Coronary artery (tissue), 2 donors: ENCODE measurements around the gene PRR5L.

Experiments
- DNase-seq: peaks from one replicate; pipeline ENCODE4 v3.0.0-alpha.2; 2017; ENCODE audit warnings: low spot score
- H3K27ac ChIP-seq, 2 donors: fragments of 200-600 bp; sonication (generic); one replicate each; pipeline ENCODE4 v1.5.1; 2016 to 2019
- H3K4me3 ChIP-seq: fragments of 200-600 bp; sonication (generic); 2 replicates; pipeline ENCODE4 v1.5.1; 2016; ENCODE audit warnings: mild to moderate bottlenecking, moderate library complexity
- CTCF ChIP-seq: fragments of 200-600 bp; sonication (generic); IDR thresholded peaks from one replicate; pipeline ENCODE4 v1.5.1; 2019; ENCODE audit warnings: antibody characterized with exemption

PRR5L gene

DNA sequence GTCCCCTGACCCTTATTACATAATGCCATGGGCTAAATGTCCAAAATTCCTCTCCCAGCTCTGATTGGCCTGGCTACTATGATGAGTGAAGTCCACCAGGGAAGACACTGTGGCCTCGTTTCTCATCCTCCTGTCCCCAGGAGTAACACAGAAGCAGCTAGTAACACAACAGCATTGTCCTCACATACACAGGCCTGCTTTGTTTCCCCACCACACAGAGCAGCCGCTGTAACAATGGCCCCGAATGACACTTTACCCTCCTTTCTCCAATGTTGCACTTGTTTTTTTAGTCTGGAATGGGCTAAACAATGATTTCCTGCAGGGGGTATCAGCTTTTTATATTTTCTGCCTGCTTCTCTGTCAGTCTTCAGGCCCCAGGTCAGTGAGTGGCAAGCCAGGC is at the start of gene PRR5L:
TSS of gene PRR5L (plus strand) at position 363 of the 400 bp plus-strand sequence. CDS start 104,834 bp downstream, outside the sequence.
- H3K27ac ChIP-seq: no peak within 1 kb of the TSS
- DNase-seq: no peak
- no peak for TF ChIP-seq CTCF
- H3K4me3 ChIP-seq: no peak within 1 kb of the TSS

- no peak for DNase-seq
- TF ChIP-seq CTCF: no peak
- H3K27ac ChIP-seq: no peak overlapping the region
- H3K4me3 ChIP-seq: no peak overlapping the region
Measured at GRCh38 chr11:36247493-36247892, 48.6 kb upstream of the PRR5L start.

- Histone ChIP-seq H3K27ac (no peak overlapping the region), H3K4me3 (no peak overlapping the region)
- no peak for TF ChIP-seq CTCF
- no peak for DNase-seq
Measured at GRCh38 chr11:36248436-36248835, 47.7 kb upstream of the PRR5L start.

- no peak for DNase-seq
- Histone ChIP-seq H3K27ac (no peak overlapping the region), H3K4me3 (no peak overlapping the region)
- TF ChIP-seq CTCF: no peak
Measured at GRCh38 chr11:36249246-36249645, 46.8 kb upstream of the PRR5L start.

DNA sequence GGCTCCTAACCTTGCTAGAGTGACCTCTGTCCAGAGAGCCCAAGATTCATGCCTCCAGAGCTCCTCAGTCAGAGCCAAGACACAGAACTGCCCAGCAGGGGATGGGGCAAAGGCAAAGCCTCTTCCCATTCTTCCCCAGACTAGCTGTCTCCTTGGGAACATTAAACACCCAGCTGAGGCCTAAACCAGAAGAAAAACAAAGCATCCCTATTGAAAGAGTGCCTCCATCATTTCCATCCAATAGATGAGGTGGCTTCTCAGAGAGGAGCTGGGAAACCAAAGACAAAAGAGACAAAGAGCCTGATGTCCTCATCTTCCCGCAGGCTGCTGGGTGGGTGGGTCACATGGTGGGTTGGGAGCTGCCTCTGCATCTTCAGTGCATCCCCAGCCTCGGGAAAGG is 44.3 kb upstream of the PRR5L start:
- H3K4me3 ChIP-seq: no peak overlapping the region
- DNase-seq: no peak
- TF ChIP-seq CTCF: no peak
- H3K27ac ChIP-seq: no peak overlapping the region

- Histone ChIP-seq H3K27ac (no peak overlapping the region), H3K4me3 (no peak overlapping the region)
- no peak for TF ChIP-seq CTCF
- DNase-seq: no peak
Measured at GRCh38 chr11:36253238-36253637, 42.9 kb upstream of the PRR5L start.

- TF ChIP-seq CTCF: no peak
- DNase-seq: no peak
- no peak overlapping the region for H3K4me3 ChIP-seq
- H3K27ac ChIP-seq: no peak overlapping the region
Measured at GRCh38 chr11:36254713-36255112, 41.4 kb upstream of the PRR5L start.
